GM18505 (cell line): ENCODE data around the gene RAB1A.
"Not testable (repeated sequence)": the region's sequence is repeated elsewhere in the genome, so short reads cannot be mapped to it uniquely, and the experiment has no call there.

Source experiments
- ATAC-seq: cut with Tn5 transposase; IDR thresholded peaks from one replicate; pipeline ENCODE4 v1.9.1; 2021; ENCODE audit not compliant: unreplicated experiment
- POLR2A ChIP-seq: IDR thresholded peaks from 4 replicates; pipeline ENCODE4 v1.6.1; 2011; ENCODE audit warnings: borderline replicate concordance; ENCODE audit not compliant: insufficient read depth, insufficient read length; ENCODE audit errors: extremely low read depth

The RAB1A gene

GRCh38 chr2:65129826-65130663 lies at the start of gene RAB1A:
RAB1A (minus strand) TSS chr2:65130106; CDS start chr2:65129915, 191 bp downstream.
- peak; percentile 86 for TF ChIP-seq POLR2A
- peak; percentile 96 for ATAC-seq

DNA sequence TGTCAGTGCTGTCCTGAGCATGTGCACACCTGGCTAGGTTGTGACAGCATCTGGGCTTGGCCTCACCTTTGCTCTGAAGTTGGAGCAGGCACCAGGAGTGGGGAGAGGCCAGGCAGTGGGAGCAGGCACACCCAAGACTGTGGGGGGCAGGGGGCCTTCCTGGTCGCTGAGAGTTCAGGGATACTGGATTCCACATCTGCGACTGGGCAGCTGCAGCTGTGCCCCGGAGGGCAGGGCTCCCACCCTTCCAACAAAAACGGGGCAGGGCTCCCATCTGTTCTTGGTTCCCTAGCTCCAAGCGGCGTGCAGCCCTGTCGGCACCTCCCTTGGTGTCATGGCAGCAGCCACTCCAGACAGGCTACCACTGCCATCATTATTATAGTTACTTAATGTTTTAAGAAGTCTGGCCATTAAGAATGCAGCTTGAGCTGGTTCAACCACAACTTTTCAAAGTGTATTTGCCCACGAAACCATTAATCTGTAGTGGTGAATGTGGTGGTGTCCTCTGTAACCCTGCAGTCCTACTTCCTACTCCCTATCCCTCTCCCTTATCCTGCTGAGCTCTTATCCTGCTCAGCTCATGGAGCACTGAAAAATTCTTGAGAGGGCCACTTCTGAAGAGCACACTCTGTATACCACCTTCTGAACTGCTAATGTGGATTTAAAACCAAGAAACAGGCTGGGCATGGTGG lies 48.0 kb upstream of the RAB1A start:
- TF ChIP-seq POLR2A, result no peak
- no peak for ATAC-seq

GRCh38 chr2:65175894-65176530 lies 46.1 kb upstream of the RAB1A start:
- ATAC-seq, result no peak
- no peak for TF ChIP-seq POLR2A

- not testable (repeated sequence) for ATAC-seq
Observed at GRCh38 chr2:65174031-65174430, 44.1 kb upstream of the RAB1A start.

DNA sequence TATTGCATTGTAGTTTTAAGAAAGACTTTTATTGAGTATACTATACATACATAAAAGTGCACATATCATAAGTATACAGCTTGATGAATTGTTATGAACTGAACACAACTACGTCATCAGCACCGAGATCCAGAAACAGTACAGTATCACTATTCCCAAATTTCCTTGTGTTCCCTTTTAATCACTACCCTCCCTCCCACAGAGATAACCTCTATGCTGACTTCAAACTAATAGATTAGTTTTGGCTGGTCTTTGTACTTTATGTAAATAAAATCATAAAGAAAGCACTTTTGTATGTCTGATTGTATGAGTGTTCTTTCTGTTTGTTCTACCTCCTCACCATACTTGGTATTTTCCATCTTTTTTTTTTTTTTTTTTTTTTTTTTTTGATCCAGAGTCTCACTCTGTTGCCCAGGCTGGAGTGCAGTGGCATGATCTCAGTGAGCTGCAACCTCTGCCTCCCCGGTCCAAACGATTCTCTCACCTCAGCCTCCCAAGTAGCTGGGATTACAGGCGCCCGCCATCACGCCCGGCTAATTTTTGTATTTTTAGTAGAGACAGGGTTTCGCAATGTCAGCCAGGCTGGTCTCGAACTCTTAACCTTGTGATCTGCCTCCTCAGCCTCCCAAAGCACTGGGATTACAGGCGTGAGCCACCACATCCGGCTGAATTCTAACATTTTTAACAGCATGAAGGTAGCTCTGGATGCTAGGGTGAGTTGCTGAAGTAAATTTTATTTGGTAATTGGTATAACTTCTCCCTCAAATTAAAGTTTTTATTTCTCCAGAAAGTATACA lies 43.3 kb upstream of the RAB1A start:
- no peak for TF ChIP-seq POLR2A
- no peak for ATAC-seq

DNA sequence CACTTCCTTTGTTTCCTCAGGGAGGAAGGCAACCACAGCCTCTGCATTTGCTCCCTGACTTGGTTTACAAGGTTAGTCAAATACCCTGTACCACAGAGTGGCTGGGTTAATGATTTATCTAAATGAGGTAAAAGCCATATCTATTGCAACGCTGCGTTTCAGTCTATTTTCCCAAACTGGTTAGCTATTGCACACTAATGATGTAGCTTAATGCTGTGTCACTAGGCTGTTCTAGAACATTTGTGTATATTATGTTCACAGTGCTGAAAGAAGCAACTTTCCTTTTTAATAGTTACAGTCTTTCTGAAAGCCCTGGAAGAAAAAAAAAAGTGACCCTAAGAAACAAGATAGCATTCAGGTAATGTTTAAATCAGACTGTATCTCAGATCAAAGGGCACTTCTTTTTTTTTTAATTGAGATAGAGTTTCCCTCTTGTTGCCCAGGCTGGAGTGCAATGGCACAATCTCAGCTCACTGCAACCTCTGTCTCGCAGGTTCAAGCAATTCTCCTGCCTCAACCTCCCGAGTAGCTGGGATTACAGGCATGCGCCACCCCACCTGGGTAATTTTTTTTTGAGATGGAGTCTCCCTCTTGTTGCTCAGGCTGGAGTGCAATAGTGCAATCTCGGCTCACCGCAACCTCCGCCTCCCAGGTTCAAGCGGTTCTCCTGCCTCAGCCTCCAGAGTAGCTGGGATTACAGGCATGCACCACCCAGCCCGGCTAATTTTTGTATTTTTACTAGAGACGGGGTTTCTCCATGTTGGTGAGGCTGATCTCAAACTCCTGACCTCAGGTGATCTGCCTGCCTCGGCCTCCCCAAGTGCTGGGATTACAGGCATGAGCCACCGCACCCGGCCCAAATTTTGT lies 40.9 kb upstream of the RAB1A start:
- not testable (repeated sequence) for ATAC-seq

- no peak for TF ChIP-seq POLR2A
- ATAC-seq, result no peak
Observed at GRCh38 chr2:65169760-65170136, 39.8 kb upstream of the RAB1A start.

GRCh38 chr2:65165558-65165957 lies 35.7 kb upstream of the RAB1A start:
- no peak for ATAC-seq
- TF ChIP-seq POLR2A, result no peak

- no peak for TF ChIP-seq POLR2A
- ATAC-seq, result no peak
Observed at GRCh38 chr2:65164426-65164891, 34.6 kb upstream of the RAB1A start.

- no peak for TF ChIP-seq POLR2A
- ATAC-seq, result no peak
Observed at GRCh38 chr2:65161551-65162100, 31.7 kb upstream of the RAB1A start.

DNA sequence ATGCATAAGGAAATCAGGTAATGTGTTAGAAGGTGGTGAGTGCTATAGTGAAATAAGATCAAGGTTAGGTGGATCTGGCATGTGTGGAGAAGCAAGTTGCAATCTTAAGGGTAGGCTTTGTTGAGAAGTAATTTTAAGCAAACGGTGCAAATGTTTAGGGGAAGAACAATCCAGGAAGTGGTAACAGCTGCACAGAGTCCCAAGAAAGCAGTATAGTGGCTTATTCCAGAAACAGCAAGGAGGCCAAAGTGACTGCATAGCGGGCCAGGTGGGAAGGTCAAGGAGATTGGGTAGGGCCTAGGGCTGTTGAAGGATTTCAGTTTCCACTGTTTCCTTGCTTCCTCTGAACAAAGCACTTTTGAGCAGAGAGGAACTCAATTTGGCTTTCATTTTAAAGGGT lies 30.0 kb upstream of the RAB1A start:
- no peak for TF ChIP-seq POLR2A
- ATAC-seq, result no peak

GRCh38 chr2:65159261-65159660 lies 29.4 kb upstream of the RAB1A start:
- TF ChIP-seq POLR2A, result no peak
- no peak for ATAC-seq

GRCh38 chr2:65158557-65158956 lies 28.7 kb upstream of the RAB1A start:
- no peak for TF ChIP-seq POLR2A
- no peak for ATAC-seq

DNA sequence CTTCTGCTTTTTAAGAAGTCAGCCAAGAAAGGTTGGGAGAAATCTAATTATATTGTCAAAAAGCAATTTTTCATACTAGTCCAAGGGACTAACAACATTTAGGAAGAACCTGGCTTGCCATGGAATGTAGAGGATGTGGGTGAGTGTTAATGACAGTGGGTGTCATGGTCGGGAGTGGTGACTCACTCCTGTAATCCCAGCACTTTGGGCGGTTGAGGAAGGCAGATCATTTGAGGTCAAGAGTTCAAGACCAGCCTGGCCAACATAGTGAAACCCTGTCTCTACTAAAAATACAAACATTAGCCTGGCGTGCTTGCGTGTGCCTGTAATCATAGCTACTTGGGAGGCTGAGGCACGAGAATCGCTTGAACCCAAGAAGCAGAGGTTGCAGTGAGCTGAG lies 27.9 kb upstream of the RAB1A start:
- not testable (repeated sequence) for ATAC-seq
